ENCODE measurements around the gene SFXN1.

Gene SFXN1

GRCh38 chr5:175544108-175544511, 65.8 kb downstream of the SFXN1 start:
- no peak for DNase-seq

GRCh38 chr5:175544586-175544985, 66.2 kb downstream of the SFXN1 start:
- DNase-seq: no peak

- DNase-seq: no peak
Observed at GRCh38 chr5:175547842-175548241, 69.5 kb downstream of the SFXN1 start.

- no peak for DNase-seq
Observed at GRCh38 chr5:175548626-175549311, 70.4 kb downstream of the SFXN1 start.

DNA sequence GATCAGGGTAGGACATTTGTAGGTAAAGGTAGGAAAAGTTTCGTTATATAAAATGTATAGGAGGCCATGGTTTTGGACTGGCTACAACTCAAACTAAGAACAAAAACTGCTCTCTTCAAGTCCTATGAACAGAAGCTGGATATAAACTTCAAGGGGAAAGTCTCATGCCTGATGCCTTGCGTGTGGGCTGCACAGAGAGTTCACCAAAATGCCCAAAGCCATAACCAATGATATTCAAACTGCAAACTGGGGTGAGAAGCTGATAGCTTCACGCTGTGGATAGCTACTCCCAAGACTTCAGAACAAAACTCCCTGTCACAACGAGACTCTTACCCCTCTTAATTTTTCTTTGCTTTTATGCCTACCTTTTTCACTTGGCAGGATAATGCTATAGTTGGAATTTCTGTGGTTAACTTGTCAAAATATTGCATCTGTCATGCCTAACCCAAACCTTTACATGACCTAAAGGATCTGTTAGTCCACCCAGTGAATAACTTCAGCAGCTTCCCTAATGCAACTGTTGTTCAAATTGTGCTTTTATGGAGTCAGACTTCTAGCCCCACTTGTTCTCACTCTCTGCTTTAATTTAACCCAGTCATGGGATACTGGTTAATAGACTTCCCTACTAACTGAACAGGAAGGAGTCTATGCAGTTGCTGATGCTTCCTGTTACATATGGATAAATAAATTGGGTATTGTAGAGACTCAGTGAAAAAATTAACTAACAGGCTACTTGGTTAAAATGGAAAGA, 71.9 kb downstream of the SFXN1 start:
- no peak for DNase-seq

- no peak for DNase-seq
Observed at GRCh38 chr5:175551266-175551665, 72.9 kb downstream of the SFXN1 start.

DNA sequence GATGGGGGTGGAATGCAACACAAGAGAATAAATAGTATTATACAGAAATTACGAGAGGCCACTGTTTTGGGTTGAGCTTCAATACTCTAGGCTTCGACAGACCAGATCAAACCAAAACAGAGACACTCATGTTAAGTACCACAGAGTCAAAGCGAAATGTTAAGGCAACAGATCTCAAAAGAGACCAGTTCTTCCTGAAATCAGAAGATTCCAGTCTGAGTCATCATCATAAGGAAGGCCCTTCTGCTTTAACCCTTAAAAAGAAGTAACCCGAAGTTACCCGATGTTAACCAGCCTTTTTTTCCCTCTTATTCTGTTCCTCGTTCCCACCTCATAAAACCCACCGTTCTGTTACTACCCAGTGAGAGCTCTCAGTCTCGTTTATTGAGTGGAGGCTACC, 75.9 kb downstream of the SFXN1 start:
- DNase-seq: no peak

GRCh38 chr5:175555168-175555785, 76.9 kb downstream of the SFXN1 start:
- no peak for DNase-seq

- DNase-seq: no peak
Observed at GRCh38 chr5:175556794-175557193, 78.4 kb downstream of the SFXN1 start.

- DNase-seq: no peak
Observed at GRCh38 chr5:175557778-175558177, 79.4 kb downstream of the SFXN1 start.

DNA sequence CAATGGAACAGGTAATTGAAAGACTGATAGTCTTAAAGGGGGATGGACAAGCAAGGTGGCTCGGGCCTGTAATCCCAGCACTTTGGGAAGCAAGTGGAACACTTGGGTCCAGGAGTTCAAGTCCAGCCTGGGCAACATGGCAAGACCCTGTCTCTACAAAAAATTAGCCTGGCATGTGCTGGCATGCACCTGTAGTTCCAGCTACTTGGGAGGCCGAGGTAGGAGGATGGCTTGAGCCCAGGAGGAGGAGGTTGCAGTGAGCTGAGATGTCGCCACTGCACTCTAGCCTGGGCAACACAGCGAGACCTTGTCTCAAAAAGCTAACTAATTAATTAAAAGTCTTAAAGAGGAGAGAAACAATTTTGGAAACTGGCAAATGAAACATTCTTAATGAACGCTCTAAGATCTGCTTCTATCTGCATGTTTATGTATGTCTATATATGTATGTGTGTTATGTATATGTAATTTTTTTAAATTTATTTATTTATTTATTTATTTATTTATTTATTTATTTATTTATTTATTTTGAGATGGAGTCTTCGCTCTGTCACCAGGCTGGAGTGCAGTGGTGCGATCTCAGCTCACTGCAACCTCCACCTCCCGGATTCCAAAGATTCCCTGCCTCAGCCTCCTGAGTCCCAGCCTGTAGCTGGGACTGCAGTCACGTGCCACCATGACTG, 80.6 kb downstream of the SFXN1 start:
- no peak for DNase-seq

DNA sequence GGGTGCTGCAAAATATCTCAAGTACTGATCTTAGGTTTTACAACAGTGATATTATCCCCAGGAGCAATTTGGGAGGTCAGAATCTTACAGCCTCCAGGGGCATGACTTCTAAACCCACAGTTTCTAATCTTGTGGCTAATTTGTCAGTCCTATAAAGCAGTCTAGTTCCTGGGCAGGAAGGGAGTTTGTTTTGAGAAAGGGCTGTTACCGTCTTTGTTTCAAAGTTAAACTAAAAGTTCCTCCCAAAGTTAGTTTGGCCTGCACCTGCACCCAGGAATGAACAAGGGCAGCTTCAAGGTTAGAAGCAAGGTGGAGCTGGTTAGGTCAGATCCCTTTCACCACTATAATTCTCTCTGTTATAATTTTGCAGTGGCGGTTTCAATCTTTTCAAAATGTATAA, 81.7 kb downstream of the SFXN1 start:
- no peak for DNase-seq

DNA sequence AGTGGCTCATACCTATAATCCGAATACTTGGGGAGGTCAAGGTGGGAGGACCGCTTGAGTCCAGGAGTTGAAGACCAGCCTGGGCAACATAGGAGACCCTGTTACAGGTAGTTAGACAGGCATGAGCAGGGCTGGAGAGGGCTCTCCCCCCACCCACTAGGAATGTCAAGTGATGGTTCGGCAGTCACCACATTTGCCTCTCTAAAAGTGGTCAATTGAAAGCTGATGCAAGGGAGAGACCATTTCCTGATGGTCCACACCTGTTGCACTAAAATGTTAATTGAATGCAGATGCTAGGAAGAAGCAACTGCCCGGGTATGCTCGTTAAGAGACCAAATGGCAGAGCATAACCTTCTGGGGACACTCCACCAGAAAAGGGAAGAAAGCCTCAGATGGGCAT, 82.7 kb downstream of the SFXN1 start:
- DNase-seq: no peak

GRCh38 chr5:175564716-175565115, 86.4 kb downstream of the SFXN1 start:
- no peak for DNase-seq

GRCh38 chr5:175566697-175567096, 88.3 kb downstream of the SFXN1 start:
- no peak for DNase-seq

DNA sequence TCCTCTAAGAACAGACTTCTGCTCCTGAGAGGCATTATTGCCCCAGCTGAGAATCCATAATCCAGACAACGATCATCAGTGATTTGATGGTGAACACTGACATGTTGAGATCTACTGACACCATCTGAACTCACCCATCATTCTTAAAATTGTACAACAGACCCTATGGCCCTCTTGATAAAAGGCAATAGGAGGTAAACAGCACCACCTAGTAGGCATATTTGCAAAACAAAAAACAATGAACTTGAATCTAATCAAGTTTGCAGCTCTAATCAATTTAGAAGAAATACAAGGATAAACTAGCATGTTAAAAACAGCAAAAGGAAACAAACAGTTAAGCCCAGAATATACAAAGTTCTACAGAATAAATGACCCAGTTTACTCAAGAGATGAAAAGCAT, 89.6 kb downstream of the SFXN1 start:
- no peak for DNase-seq

DNA sequence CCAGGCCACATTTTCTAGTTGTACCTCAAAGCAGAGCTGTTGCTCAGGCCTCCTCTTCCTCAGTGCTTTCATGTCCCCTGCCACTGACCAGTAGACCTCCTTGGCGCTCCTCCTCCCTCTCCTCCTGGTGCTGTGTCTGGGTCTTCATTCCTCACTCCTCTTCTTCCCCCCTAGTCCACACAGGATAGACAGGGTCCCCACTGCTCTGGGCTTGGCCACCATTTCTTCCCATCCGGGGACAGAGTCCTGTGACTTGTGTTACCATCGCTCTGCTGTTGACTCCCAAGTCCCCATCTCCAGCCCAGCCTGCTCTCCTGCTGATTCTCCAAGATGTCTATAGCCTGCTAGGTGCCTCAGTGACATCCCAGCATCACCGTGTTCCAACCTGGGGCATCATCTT, 91.3 kb downstream of the SFXN1 start:
- DNase-seq: no peak

DNA sequence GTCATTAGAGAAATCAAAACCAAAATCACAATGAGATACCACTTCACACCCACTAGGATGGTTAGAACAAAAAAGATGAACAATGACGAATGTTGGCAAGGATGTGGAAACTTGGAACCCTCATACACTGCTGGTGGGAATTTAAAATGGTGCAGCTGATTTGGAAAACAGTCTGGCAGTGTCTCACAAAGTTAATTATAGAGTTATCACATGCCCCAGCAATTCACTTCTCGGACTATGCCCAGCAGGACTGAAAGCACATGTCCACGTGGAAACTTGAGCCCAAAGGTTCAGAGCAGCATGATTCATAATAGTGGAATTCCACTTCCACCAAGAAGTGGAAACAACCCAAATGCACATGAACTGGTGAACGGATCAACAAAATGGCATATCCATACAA, 94.5 kb downstream of the SFXN1 start:
- DNase-seq: no peak

GRCh38 chr5:175573493-175574269, 95.3 kb downstream of the SFXN1 start:
- DNase-seq: no peak

- DNase-seq: no peak
Observed at GRCh38 chr5:175575301-175575700, 96.9 kb downstream of the SFXN1 start.

DNA sequence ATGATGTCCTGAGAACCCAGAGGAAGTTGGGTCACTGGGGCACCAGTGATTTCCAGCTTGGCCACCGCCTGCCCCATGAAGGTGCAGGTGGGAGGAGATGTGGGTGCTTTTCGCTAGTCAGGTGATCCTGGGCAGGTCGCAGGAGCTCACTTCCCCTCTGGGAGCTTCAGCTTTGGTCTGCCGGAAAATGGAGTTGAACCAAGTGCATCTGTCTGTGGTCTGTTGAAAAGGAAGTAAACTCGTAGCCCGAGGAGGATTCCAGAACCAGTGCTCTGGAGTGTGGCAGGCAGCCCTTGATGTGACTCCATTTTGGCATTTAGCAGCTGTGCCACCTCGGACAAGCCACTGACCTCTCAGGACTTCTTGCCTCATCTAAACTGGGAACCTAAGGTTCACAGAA, 97.7 kb downstream of the SFXN1 start:
- DNase-seq: no peak

- no peak for DNase-seq
Observed at GRCh38 chr5:175576591-175576990, 98.2 kb downstream of the SFXN1 start.
